ENCODE results near the gene PELI1. TPM values are rescaled to one million over a fixed set of nuclear protein-coding genes. Genes with fewer than 3 reads are reported as not detected.

Gene PELI1
- total and polyA plus RNA-seq, 7 donors: 4.4 to 7.6 (median 6.9) TPM

- DNase-seq (no peak), ATAC-seq (no peak)
- no peak overlapping the region for H3K27ac ChIP-seq
- no peak overlapping the region for H3K4me3 ChIP-seq
- H3K9me3 ChIP-seq: no peaks in the 10 kb centered on the region
- 21 to 35% (median 28%) methylated on average over 1 of the region's 1 CpG for WGBS, 3 donors
- intact Hi-C loops (cut with DNase I): no loop called here
- no peaks in the 10 kb centered on the region for H3K4me1 ChIP-seq
- TF ChIP-seq, protein P1, sequence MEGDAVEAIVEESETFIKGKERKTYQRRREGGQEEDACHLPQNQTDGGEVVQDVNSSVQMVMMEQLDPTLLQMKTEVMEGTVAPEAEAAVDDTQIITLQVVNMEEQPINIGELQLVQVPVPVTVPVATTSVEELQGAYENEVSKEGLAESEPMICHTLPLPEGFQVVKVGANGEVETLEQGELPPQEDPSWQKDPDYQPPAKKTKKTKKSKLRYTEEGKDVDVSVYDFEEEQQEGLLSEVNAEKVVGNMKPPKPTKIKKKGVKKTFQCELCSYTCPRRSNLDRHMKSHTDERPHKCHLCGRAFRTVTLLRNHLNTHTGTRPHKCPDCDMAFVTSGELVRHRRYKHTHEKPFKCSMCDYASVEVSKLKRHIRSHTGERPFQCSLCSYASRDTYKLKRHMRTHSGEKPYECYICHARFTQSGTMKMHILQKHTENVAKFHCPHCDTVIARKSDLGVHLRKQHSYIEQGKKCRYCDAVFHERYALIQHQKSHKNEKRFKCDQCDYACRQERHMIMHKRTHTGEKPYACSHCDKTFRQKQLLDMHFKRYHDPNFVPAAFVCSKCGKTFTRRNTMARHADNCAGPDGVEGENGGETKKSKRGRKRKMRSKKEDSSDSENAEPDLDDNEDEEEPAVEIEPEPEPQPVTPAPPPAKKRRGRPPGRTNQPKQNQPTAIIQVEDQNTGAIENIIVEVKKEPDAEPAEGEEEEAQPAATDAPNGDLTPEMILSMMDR (IDR thresholded peaks at IDR 0.05): no peak
- H3K36me3 ChIP-seq (ENCODE audit: insufficient read depth in 1 of 2, low read depth in 1 of 2): no peaks in the 10 kb centered on the region
- no peaks in the 10 kb centered on the region for H3K27me3 ChIP-seq (ENCODE audit: insufficient read depth in 3 of 3, low read length in 2 of 3)
Observed at GRCh38 chr2:64177315-64177714, 33.1 kb upstream of the PELI1 start.

- DNase-seq (no peak), ATAC-seq (no peak)
- Histone ChIP-seq H3K27me3 (ENCODE audit: insufficient read depth in 3 of 3, low read length in 2 of 3) (no peaks in the 10 kb centered on the region), H3K4me3 (no peak overlapping the region), H3K4me1 (no peaks in the 10 kb centered on the region), H3K27ac (no peak overlapping the region), H3K36me3 (ENCODE audit: insufficient read depth in 1 of 2, low read depth in 1 of 2) (no peaks in the 10 kb centered on the region), H3K9me3 (no peaks in the 10 kb centered on the region)
- WGBS, 3 donors: 93 to 98% (median 95%) methylated on average over 5 of the region's 5 CpGs
- TF ChIP-seq, protein P1 (IDR thresholded peaks at IDR 0.05): no peak
- intact Hi-C loops (cut with DNase I): no loop called here
Observed at GRCh38 chr2:64175419-64176197, 31.4 kb upstream of the PELI1 start.

GRCh38 chr2:64173156-64174135 lies 29.2 kb upstream of the PELI1 start:
- Histone ChIP-seq H3K4me1 (no peaks in the 10 kb centered on the region), H3K4me3 (no peak overlapping the region), H3K36me3 (ENCODE audit: insufficient read depth in 1 of 2, low read depth in 1 of 2) (no peaks in the 10 kb centered on the region), H3K9me3 (no peaks in the 10 kb centered on the region), H3K27ac (no peak overlapping the region), H3K27me3 (ENCODE audit: insufficient read depth in 3 of 3, low read length in 2 of 3) (no peaks in the 10 kb centered on the region)
- WGBS, 3 donors: 56 to 83% (median 60%) methylated on average over 5 of the region's 5 CpGs
- ATAC-seq (no peak), DNase-seq (no peak)
- intact Hi-C loops (cut with DNase I): no loop called here
- TF ChIP-seq, protein P1 (IDR thresholded peaks at IDR 0.05): no peak

DNA sequence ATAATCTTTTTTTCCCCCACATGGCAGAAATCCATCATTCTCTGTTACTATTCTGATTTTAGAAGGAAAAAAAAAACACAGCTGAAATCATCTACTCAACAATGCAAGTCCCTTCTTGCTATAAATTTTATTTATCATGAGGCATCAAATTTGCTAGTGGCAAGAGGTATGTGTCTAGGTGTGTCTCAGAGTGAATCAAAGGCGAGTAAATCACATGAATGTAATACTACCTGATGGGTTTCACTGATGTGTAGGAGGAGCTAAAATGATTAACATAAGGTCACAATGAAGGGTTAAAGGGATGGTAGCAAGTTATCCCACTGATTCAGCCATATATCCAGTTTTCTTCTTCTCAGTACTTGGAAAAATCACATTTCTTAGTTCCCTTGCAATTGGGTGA lies 24.5 kb upstream of the PELI1 start:
- no peak overlapping the region for H3K4me3 ChIP-seq
- TF ChIP-seq, protein P1 (IDR thresholded peaks at IDR 0.05): no peak
- no peaks in the 10 kb centered on the region for H3K36me3 ChIP-seq (ENCODE audit: insufficient read depth in 1 of 2, low read depth in 1 of 2)
- DNase-seq (no peak), ATAC-seq (no peak)
- H3K27ac ChIP-seq: no peak overlapping the region
- H3K27me3 ChIP-seq (ENCODE audit: insufficient read depth in 3 of 3, low read length in 2 of 3): no peaks in the 10 kb centered on the region
- intact Hi-C loops (cut with DNase I): loop anchor here in 1 of 2 donors (5.0 kb wide), 1 partner anchor 379 kb away; no protein-coding TSS in a partner anchor
- H3K4me1 ChIP-seq: no peaks in the 10 kb centered on the region
- no peaks in the 10 kb centered on the region for H3K9me3 ChIP-seq
- WGBS, 3 donors: 91 to 100% (median 96%) methylated on average over 1 of the region's 1 CpG

All from psoas muscle (tissue), 8 donors.